IMR-90 (cell line): ENCODE measurements around the gene MAGEA8.

ENCODE experiments used
- FOS ChIP-seq: fragments of 150-350 bp; IDR thresholded peaks from 2 replicates; pipeline ENCODE4 v1.6.1; 2016; ENCODE audit warnings: low read depth, low read length
- MAZ ChIP-seq: IDR thresholded peaks from 2 replicates; pipeline ENCODE4 v1.6.1; 2012; ENCODE audit warnings: low read depth, mild to moderate bottlenecking, low read length, improper control_type of control experiment, moderate library complexity, borderline replicate concordance
- NFE2L2 ChIP-seq: fragments of 150-350 bp; IDR thresholded peaks from 2 replicates; pipeline ENCODE4 v1.6.1; 2016; ENCODE audit warnings: low read depth, mild to moderate bottlenecking, low read length
- POLR2A ChIP-seq: IDR thresholded peaks from 2 replicates; pipeline ENCODE4 v1.6.1; 2012; ENCODE audit warnings: mild to moderate bottlenecking, low read depth, low read length
- RAD21 ChIP-seq: IDR thresholded peaks from 2 replicates; pipeline ENCODE4 v1.6.1; 2012; ENCODE audit warnings: low read length, improper control_type of control experiment
- RCOR1 ChIP-seq: IDR thresholded peaks from 2 replicates; pipeline ENCODE4 v1.6.1; 2012; ENCODE audit warnings: mild to moderate bottlenecking, low read length, improper control_type of control experiment; ENCODE audit not compliant: insufficient replicate concordance
- RFX5 ChIP-seq: IDR thresholded peaks from 2 replicates; pipeline ENCODE4 v1.8.0; 2012; ENCODE audit warnings: low read depth, mild to moderate bottlenecking, low read length, moderate library complexity
- TF ChIP-seq, protein P1 (sequence below): conservative IDR thresholded peaks from 2 replicates; pipeline ENCODE4 v1.5.1; 2012; ENCODE audit warnings: mild to moderate bottlenecking, low read depth, low read length, improper control_type of control experiment

DNA sequence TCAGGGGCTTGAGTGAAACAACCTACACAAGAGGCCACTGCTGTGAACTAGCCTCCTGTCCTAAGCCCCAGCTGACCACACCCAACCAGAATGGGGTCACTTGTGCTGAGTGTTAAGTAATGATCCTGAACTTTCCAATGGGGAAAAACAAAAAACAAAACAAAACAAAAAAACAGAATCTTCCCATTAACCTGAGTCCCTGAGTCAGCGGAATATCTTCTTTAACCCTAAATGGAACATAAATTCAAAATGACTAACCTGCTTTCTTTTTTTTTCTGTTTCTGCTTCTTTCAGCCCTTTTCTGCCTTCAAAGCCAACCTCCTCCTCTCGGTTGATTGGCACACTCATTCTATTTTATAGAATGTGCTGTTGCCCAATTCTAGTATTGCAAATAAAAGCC, 31.2 kb upstream of the MAGEA8 start:
- TF ChIP-seq, protein P1, sequence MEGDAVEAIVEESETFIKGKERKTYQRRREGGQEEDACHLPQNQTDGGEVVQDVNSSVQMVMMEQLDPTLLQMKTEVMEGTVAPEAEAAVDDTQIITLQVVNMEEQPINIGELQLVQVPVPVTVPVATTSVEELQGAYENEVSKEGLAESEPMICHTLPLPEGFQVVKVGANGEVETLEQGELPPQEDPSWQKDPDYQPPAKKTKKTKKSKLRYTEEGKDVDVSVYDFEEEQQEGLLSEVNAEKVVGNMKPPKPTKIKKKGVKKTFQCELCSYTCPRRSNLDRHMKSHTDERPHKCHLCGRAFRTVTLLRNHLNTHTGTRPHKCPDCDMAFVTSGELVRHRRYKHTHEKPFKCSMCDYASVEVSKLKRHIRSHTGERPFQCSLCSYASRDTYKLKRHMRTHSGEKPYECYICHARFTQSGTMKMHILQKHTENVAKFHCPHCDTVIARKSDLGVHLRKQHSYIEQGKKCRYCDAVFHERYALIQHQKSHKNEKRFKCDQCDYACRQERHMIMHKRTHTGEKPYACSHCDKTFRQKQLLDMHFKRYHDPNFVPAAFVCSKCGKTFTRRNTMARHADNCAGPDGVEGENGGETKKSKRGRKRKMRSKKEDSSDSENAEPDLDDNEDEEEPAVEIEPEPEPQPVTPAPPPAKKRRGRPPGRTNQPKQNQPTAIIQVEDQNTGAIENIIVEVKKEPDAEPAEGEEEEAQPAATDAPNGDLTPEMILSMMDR, result no peak
- no peak for TF ChIP-seq POLR2A
- TF ChIP-seq RFX5, result no peak
- no peak for TF ChIP-seq MAZ
- TF ChIP-seq FOS, result no peak
- TF ChIP-seq RAD21, result no peak
- TF ChIP-seq RCOR1, result no peak
- TF ChIP-seq NFE2L2, result no peak
